CD4-positive, alpha-beta T cell treated with Interleukin-17A for 4 hours (primary cell): Measurements from ENCODE around the gene CPAMD8.
A peak's percentile ranks its signal among the peaks of the same experiment; 100 is the strongest.

Source experiments
- DNase-seq: peaks from one replicate; pipeline ENCODE4 v3.0.0-alpha.2; 2020; ENCODE audit warnings: mixed read lengths

Gene CPAMD8

GRCh38 chr19:17026706-17027534 lies at the start of gene CPAMD8:
TSS of gene CPAMD8 (minus strand) at chr19:17026810. CDS start at chr19:17026642, 168 bp downstream.
- peak; percentile 4 for DNase-seq

GRCh38 chr19:17075864-17076542 lies 49.4 kb upstream of the CPAMD8 start:
- peak; percentile 52 for DNase-seq

GRCh38 chr19:17075035-17075863 lies 48.6 kb upstream of the CPAMD8 start, which contains the start of the genes HAUS8 and MYO9B:
TSS of gene HAUS8 (minus strand) at chr19:17075452. CDS start at chr19:17075422, 30 bp downstream.
TSS of gene MYO9B (plus strand) at chr19:17075777. CDS start at chr19:17101718, 25,941 bp downstream.
- peak; percentile 98 for DNase-seq

- peak; percentile 11 for DNase-seq
Measured at GRCh38 chr19:17074634-17075034, 48.0 kb upstream of the CPAMD8 start.

GRCh38 chr19:17073869-17074633 lies 47.4 kb upstream of the CPAMD8 start:
- no peak for DNase-seq

- no peak for DNase-seq
Measured at GRCh38 chr19:17070912-17071311, 44.3 kb upstream of the CPAMD8 start.

GRCh38 chr19:17070421-17070820 lies 43.8 kb upstream of the CPAMD8 start:
- DNase-seq: no peak

- DNase-seq: no peak
Measured at GRCh38 chr19:17069193-17069592, 42.6 kb upstream of the CPAMD8 start.

GRCh38 chr19:17063428-17063827 lies 36.8 kb upstream of the CPAMD8 start:
- no peak for DNase-seq

GRCh38 chr19:17061691-17062090 lies 35.1 kb upstream of the CPAMD8 start:
- DNase-seq: no peak

- DNase-seq: no peak
Measured at GRCh38 chr19:17061205-17061604, 34.6 kb upstream of the CPAMD8 start.

- no peak for DNase-seq
Measured at GRCh38 chr19:17060802-17061201, 34.2 kb upstream of the CPAMD8 start.

- no peak for DNase-seq
Measured at GRCh38 chr19:17058236-17058635, 31.6 kb upstream of the CPAMD8 start.

- no peak for DNase-seq
Measured at GRCh38 chr19:17055636-17056035, 29.0 kb upstream of the CPAMD8 start.

GRCh38 chr19:17054746-17055145 lies 28.1 kb upstream of the CPAMD8 start:
- DNase-seq: no peak

GRCh38 chr19:17052439-17052838 lies 25.8 kb upstream of the CPAMD8 start:
- peak; percentile 33 for DNase-seq

GRCh38 chr19:17049711-17050280 lies 23.2 kb upstream of the CPAMD8 start:
- no peak for DNase-seq

GRCh38 chr19:17048885-17049453 lies 22.4 kb upstream of the CPAMD8 start:
- no peak for DNase-seq

GRCh38 chr19:17045907-17046502 lies 19.4 kb upstream of the CPAMD8 start:
- no peak for DNase-seq

GRCh38 chr19:17043744-17044143 lies 17.1 kb upstream of the CPAMD8 start:
- DNase-seq: no peak

GRCh38 chr19:17041976-17042375 lies 15.4 kb upstream of the CPAMD8 start:
- DNase-seq: no peak
